ENCODE results near the gene TMEM239. TPM values are rescaled to one million over a fixed set of nuclear protein-coding genes. Genes with fewer than 3 reads are reported as not detected.

TMEM239 gene
- total RNA-seq, 1 donor from 2014 or later, result not detected

GRCh38 chr20:2817891-2818595, 1.9 kb downstream of the TMEM239 start:
- Mint-ChIP-seq H3K4me1 (ENCODE audit: low read depth) (peaks cover 38% of the 10 kb centered on the region), H3K27ac (ENCODE audit: unreplicated experiment) (no peak overlapping the region), H3K27me3 (ENCODE audit: low read depth) (no peaks in the 10 kb centered on the region), H3K9me3 (ENCODE audit: low read depth) (peaks cover 4% of the 10 kb centered on the region), H3K4me3 (ENCODE audit: unreplicated experiment) (no peak overlapping the region), H3K36me3 (ENCODE audit: low read depth) (peaks cover 2% of the 10 kb centered on the region)
- no peak for TF ChIP-seq CTCF (IDR thresholded peaks at IDR 0.05)
- no peak for DNase-seq (ENCODE audit: low spot score)

GRCh38 chr20:2820084-2820895, 4.1 kb downstream of the TMEM239 start:
- no peak for TF ChIP-seq CTCF (IDR thresholded peaks at IDR 0.05)
- H3K4me3 Mint-ChIP-seq (ENCODE audit: unreplicated experiment), result peak overlapping the region; percentile 21
- no peaks in the 10 kb centered on the region for H3K36me3 Mint-ChIP-seq (ENCODE audit: low read depth)
- peak overlapping the region; percentile 72 for H3K27ac Mint-ChIP-seq (ENCODE audit: unreplicated experiment)
- H3K9me3 Mint-ChIP-seq (ENCODE audit: low read depth), result no peaks in the 10 kb centered on the region
- DNase-seq (ENCODE audit: low spot score), result no peak
- H3K27me3 Mint-ChIP-seq (ENCODE audit: low read depth), result no peaks in the 10 kb centered on the region
- peaks cover 25% of the 10 kb centered on the region for H3K4me1 Mint-ChIP-seq (ENCODE audit: low read depth)

- H3K27me3 Mint-ChIP-seq (ENCODE audit: low read depth), result no peaks in the 10 kb centered on the region
- no peaks in the 10 kb centered on the region for H3K36me3 Mint-ChIP-seq (ENCODE audit: low read depth)
- H3K27ac Mint-ChIP-seq (ENCODE audit: unreplicated experiment), result no peak overlapping the region
- no peaks in the 10 kb centered on the region for H3K9me3 Mint-ChIP-seq (ENCODE audit: low read depth)
- H3K4me1 Mint-ChIP-seq (ENCODE audit: low read depth), result peaks cover 20% of the 10 kb centered on the region
- no peak for DNase-seq (ENCODE audit: low spot score)
- no peak overlapping the region for H3K4me3 Mint-ChIP-seq (ENCODE audit: unreplicated experiment)
- TF ChIP-seq CTCF (IDR thresholded peaks at IDR 0.05), result no peak
Observed at GRCh38 chr20:2820896-2821869, 5.0 kb downstream of the TMEM239 start.

- peaks cover under 1% of the 10 kb centered on the region for H3K9me3 Mint-ChIP-seq (ENCODE audit: low read depth)
- no peak overlapping the region for H3K4me3 Mint-ChIP-seq (ENCODE audit: unreplicated experiment)
- peaks cover 20% of the 10 kb centered on the region for H3K4me1 Mint-ChIP-seq (ENCODE audit: low read depth)
- no peak for DNase-seq (ENCODE audit: low spot score)
- no peak overlapping the region for H3K27ac Mint-ChIP-seq (ENCODE audit: unreplicated experiment)
- no peaks in the 10 kb centered on the region for H3K36me3 Mint-ChIP-seq (ENCODE audit: low read depth)
- no peaks in the 10 kb centered on the region for H3K27me3 Mint-ChIP-seq (ENCODE audit: low read depth)
- no peak for TF ChIP-seq CTCF (IDR thresholded peaks at IDR 0.05)
Observed at GRCh38 chr20:2822073-2822472, 5.9 kb downstream of the TMEM239 start.

GRCh38 chr20:2825761-2826160, 9.6 kb downstream of the TMEM239 start:
- no peaks in the 10 kb centered on the region for H3K36me3 Mint-ChIP-seq (ENCODE audit: low read depth)
- peaks cover 6% of the 10 kb centered on the region for H3K4me1 Mint-ChIP-seq (ENCODE audit: low read depth)
- H3K9me3 Mint-ChIP-seq (ENCODE audit: low read depth), result peaks cover 3% of the 10 kb centered on the region
- TF ChIP-seq CTCF (IDR thresholded peaks at IDR 0.05), result no peak
- H3K27me3 Mint-ChIP-seq (ENCODE audit: low read depth), result peaks cover 8% of the 10 kb centered on the region
- no peak for DNase-seq (ENCODE audit: low spot score)
- H3K4me3 Mint-ChIP-seq (ENCODE audit: unreplicated experiment), result no peak overlapping the region
- no peak overlapping the region for H3K27ac Mint-ChIP-seq (ENCODE audit: unreplicated experiment)
